Activated T-cell treated with anti-CD3 and anti-CD28 coated beads for 24 hours (primary cell): ENCODE measurements around the gene TP53BP1.
"Not testable (repeated sequence)": the region's sequence is repeated elsewhere in the genome, so short reads cannot be mapped to it uniquely, and the experiment has no call there.

Source experiments
- DNase-seq: peaks from one replicate; pipeline ENCODE4 v3.0.0-alpha.2; 2020; ENCODE audit warnings: low read depth

Gene TP53BP1, protein sequence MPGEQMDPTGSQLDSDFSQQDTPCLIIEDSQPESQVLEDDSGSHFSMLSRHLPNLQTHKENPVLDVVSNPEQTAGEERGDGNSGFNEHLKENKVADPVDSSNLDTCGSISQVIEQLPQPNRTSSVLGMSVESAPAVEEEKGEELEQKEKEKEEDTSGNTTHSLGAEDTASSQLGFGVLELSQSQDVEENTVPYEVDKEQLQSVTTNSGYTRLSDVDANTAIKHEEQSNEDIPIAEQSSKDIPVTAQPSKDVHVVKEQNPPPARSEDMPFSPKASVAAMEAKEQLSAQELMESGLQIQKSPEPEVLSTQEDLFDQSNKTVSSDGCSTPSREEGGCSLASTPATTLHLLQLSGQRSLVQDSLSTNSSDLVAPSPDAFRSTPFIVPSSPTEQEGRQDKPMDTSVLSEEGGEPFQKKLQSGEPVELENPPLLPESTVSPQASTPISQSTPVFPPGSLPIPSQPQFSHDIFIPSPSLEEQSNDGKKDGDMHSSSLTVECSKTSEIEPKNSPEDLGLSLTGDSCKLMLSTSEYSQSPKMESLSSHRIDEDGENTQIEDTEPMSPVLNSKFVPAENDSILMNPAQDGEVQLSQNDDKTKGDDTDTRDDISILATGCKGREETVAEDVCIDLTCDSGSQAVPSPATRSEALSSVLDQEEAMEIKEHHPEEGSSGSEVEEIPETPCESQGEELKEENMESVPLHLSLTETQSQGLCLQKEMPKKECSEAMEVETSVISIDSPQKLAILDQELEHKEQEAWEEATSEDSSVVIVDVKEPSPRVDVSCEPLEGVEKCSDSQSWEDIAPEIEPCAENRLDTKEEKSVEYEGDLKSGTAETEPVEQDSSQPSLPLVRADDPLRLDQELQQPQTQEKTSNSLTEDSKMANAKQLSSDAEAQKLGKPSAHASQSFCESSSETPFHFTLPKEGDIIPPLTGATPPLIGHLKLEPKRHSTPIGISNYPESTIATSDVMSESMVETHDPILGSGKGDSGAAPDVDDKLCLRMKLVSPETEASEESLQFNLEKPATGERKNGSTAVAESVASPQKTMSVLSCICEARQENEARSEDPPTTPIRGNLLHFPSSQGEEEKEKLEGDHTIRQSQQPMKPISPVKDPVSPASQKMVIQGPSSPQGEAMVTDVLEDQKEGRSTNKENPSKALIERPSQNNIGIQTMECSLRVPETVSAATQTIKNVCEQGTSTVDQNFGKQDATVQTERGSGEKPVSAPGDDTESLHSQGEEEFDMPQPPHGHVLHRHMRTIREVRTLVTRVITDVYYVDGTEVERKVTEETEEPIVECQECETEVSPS (N-terminal part only)

GRCh38 chr15:43492673-43493601 lies at the start of gene TP53BP1:
TSS of gene TP53BP1 (minus strand) at chr15:43493156. CDS start at chr15:43493043, 113 bp downstream.
- DNase-seq, result peak; percentile 93

- no peak for DNase-seq
Measured at GRCh38 chr15:43541785-43542184, 48.8 kb upstream of the TP53BP1 start.

- DNase-seq, result no peak
Measured at GRCh38 chr15:43538091-43538490, 45.1 kb upstream of the TP53BP1 start.

DNA sequence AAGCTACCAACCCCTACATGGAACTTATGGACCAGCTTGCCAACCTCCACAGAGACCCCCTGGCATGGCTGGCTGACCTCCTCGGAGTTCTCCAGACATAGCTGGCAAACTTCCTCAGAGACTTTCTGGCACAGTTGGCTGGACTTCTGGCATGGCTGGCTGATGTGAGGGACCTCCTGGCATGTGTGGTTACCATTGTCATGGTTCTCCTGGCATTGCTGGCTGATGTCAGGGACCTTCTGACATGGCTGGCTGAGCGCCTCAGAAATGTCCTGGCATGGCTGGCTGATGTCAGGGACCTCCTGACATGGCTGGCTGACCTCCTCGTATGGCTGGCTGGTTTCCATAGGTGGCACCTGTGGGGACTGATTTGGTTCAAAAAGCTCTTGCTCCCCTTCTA lies 41.9 kb upstream of the TP53BP1 start:
- DNase-seq, result no peak

DNA sequence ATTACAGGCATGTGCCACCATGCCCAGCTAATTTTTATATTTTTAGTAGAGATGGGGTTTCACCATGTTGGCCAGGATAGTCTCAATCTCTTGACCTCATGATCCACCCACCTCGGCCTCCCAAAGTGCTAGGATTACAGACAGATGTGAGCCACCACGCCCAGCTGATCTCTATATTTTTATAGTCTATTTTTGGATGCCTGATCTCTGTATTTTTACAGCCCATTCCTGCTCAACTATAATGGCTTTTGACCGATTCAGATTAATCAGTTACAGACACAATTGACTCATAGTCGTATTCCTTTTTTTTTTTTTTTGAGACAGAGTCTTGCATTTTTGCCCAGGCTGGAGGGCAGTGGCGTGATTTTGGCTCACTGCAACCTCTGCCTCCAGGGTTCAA lies 39.9 kb upstream of the TP53BP1 start:
- not testable (repeated sequence) for DNase-seq

DNA sequence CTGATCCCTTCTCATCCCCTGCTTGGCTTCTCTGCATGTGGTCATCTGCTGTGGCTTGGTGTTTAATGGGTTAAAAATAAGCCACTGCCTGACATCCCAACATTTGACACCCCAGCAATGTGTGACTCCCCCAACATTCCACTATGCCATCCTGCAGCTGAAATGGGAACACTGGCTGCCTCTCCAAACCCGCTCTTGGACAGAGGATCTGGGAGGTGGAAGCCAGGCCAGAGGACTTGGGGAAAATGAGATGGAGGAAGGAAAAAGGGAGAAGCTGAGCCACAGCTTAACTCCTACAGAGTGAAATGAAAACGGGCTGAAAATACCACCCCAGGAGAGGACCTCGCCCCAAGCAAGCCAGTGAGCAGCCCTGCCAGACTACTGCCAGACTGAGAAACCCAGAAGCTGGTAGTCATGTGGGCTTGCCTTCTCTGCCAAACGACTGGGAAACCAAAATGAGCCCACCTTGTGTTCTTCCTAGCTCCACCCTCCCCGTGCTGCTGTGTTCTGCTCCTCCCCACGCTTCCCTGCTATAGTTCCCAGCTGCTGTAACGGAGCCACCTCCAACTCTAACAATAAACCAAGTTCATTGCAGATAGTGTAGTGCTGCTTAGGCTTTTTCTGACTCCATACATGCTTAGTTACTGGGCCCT lies 38.2 kb upstream of the TP53BP1 start:
- DNase-seq, result no peak

- DNase-seq, result no peak
Measured at GRCh38 chr15:43529587-43530345, 36.8 kb upstream of the TP53BP1 start.

DNA sequence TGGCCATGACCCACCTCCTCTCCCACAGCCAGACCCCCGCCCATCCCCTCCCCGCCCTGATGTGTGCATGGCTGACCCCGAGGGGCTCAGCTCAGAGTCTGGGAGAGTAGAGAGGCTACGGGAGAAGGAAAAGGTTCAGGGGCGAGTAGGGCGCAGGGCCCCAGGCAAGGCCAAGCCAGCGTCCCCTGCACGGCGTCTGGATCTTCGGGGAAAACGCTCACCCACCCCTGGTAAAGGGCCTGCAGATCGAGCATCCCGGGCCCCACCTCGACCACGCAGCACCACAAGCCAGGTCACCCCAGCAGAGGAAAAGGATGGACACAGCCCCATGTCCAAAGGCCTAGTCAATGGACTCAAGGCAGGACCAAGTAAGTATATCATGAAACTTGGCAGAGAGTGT lies 36.2 kb upstream of the TP53BP1 start:
- DNase-seq, result no peak

DNA sequence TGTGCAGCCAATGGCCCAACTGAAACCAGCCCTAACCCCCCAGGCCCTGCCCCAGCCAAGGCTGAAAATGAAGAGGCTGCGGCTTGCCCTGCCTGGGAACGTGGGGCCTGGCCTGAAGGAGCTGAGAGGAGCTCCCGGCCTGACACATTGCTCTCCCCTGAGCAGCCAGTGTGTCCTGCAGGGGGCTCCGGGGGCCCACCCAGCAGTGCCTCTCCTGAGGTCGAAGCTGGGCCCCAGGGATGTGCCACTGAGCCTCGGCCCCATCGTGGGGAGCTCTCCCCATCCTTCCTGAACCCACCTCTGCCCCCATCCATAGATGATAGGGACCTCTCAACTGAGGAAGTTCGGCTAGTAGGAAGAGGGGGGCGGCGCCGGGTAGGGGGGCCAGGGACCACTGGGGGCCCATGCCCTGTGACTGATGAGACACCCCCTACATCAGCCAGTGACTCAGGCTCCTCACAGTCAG lies 35.6 kb upstream of the TP53BP1 start:
- no peak for DNase-seq

DNA sequence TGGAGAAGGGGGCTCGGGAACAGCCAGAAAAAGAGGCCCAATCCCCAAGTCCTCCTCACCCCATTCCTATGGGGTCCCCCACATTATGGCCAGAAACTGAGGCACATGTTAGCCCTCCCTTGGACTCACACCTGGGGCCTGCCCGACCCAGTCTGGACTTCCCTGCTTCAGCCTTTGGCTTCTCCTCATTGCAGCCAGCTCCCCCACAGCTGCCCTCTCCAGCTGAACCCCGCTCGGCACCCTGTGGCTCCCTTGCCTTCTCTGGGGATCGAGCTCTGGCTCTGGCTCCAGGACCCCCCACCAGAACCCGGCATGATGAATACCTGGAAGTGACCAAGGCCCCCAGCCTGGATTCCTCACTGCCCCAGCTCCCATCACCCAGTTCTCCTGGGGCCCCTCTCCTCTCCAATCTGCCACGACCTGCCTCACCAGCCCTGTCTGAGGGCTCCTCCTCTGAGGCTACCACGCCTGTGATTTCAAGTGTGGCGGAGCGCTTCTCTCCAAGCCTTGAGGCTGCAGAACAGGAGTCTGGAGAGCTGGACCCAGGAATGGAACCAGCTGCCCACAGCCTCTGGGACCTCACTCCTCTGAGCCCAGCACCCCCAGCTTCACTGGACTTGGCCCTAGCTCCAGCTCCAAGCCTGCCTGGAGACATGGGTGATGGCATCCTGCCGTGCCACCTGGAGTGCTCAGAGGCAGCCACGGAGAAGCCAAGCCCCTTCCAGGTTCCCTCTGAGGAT lies 35.0 kb upstream of the TP53BP1 start:
- DNase-seq, result no peak

- no peak for DNase-seq
Measured at GRCh38 chr15:43527016-43527801, 34.3 kb upstream of the TP53BP1 start.

- no peak for DNase-seq
Measured at GRCh38 chr15:43526261-43526930, 33.4 kb upstream of the TP53BP1 start.

GRCh38 chr15:43525131-43525530 lies 32.2 kb upstream of the TP53BP1 start:
- no peak for DNase-seq

DNA sequence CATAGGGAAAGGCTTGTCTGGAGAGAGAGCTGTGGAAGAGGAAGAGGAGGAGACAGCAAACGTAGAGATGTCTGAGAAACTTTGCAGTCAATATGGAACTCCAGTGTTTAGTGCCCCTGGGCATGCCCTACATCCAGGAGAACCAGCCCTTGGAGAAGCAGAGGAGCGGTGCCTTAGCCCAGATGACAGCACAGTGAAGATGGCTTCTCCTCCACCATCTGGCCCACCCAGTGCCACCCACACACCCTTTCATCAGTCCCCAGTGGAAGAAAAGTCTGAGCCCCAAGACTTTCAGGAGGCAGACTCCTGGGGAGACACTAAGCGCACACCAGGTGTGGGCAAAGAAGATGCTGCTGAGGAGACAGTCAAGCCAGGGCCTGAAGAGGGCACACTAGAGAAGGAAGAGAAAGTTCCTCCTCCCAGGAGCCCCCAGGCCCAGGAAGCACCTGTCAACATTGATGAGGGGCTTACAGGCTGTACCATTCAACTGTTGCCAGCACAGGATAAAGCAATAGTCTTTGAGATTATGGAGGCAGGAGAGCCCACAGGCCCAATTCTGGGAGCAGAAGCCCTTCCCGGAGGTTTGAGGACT lies 31.4 kb upstream of the TP53BP1 start:
- DNase-seq, result no peak

DNA sequence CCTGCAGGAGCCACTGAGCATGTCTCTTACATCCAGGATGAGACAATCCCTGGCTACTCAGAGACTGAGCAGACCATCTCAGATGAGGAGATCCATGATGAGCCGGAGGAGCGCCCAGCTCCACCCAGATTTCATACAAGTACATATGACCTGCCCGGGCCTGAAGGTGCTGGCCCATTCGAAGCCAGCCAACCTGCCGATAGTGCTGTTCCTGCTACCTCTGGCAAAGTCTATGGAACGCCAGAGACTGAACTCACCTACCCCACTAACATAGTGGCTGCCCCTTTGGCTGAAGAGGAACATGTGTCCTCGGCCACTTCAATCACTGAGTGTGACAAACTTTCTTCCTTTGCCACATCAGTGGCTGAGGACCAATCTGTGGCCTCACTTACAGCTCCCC lies 30.7 kb upstream of the TP53BP1 start:
- DNase-seq, result no peak

- no peak for DNase-seq
Measured at GRCh38 chr15:43522247-43522646, 29.3 kb upstream of the TP53BP1 start.

GRCh38 chr15:43521419-43521818 lies 28.5 kb upstream of the TP53BP1 start:
- DNase-seq, result no peak
